Left hindlimb (tissue), 1 donor: ENCODE data around the gene INF2.

Experiments
- DNase-seq: peaks from one replicate; pipeline ENCODE4 v3.0.0-alpha.2; 2018

The INF2 gene

DNA sequence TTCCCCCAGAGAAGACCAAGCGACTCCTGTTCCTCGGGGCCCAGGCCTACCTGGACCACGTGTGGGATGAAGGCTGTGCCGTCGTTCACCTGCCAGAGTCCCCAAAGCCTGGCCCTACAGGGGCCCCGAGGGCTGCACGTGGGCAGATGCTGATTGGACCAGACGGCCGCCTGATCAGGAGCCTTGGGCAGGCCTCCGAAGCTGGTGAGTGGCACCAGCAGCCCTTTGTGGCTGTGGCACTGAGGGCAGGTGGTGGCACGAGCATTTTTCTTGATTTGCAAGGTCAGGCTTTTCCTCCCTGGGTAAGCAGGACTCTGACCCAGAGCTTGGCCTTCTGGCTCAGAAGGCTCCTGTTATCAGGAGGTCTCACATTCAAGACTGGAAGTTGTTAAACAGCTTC, 66.2 kb downstream of the INF2 start:
- DNase-seq: no peak

DNA sequence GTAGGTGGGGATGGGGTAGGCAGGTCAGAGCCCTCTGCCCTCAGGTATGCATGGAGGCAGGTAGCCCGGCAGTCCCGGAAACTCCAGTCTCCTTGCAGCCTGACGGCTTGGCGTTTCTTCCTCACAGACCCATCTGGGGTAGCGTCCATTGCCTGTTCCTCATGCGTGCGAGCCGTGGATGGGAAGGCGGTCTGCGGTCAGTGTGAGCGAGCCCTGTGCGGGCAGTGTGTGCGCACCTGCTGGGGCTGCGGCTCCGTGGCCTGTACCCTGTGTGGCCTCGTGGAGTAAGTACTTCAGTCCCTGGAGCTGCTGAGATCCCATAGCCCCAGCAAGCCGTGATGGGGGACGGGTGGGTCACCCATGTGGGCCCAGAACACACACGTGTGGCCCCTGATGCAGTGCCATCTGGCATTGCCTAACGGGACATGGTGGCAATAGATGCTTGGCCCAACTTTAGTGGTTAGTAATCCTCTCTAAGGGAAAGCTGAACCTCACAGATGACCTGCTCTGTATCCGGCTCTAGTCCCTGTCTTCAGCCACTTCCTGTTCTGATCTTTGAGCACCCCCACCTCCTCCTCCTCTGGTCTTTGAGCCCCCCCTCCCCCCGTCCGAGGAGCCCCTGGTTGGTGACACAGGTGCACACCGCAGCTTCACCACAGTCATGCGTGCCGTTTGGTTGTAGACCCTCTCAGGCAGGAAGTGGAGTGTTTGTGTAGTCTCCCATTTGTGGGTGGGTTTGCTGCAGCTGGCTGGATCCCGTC, 67.2 kb downstream of the INF2 start:
- DNase-seq: no peak

DNA sequence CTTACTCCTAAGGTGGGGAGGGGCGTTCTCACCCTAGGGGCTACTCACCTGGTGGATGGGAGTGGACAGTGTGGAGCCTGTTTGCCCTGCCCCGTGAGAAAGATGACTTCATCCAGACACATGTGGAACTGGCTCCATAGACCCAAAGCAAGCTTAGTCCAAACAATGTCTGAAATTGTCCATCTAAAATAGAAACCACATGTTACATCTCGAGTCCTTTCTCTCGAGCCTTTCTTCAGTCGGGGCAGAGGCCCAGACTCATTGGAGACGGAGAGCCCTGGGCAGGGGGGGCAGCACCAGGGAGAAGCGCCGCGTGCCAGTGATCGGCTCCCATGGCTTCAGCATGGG, 67.8 kb downstream of the INF2 start:
- DNase-seq: no peak

DNA sequence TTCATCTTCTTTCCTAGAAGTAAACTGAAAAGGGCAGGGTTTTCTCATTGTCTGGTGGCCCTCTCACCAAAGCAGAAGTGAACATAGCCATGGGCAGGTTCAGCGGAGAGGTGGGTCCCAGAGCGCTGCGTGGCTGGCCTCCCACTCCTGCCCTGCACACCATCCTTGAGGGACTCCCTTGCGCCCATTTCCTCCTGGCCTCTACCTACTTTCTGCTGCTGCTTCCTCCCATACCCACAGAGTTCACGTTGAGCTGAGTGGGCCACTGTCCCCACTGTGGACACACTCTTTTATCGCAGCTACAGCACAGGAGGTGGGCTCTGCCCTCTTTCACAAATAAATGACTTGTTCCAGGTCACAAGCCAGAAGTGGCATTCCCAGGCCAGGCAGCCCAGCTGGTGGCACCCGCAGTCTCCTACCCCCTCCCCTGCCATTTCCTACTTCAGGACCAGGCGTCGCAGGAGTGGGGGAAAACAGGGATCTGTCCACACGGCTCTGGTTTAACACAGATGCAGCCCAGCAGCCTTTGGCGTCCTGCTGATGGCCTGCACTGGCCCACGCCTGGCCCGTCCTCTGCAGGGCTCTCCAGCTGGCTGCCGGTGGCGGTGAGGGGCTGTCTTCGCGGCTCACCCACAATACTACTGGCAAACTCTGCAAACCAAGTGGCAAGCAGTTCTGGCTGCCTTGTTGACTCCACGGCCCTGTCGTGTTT, 68.4 kb downstream of the INF2 start:
- no peak for DNase-seq

DNA sequence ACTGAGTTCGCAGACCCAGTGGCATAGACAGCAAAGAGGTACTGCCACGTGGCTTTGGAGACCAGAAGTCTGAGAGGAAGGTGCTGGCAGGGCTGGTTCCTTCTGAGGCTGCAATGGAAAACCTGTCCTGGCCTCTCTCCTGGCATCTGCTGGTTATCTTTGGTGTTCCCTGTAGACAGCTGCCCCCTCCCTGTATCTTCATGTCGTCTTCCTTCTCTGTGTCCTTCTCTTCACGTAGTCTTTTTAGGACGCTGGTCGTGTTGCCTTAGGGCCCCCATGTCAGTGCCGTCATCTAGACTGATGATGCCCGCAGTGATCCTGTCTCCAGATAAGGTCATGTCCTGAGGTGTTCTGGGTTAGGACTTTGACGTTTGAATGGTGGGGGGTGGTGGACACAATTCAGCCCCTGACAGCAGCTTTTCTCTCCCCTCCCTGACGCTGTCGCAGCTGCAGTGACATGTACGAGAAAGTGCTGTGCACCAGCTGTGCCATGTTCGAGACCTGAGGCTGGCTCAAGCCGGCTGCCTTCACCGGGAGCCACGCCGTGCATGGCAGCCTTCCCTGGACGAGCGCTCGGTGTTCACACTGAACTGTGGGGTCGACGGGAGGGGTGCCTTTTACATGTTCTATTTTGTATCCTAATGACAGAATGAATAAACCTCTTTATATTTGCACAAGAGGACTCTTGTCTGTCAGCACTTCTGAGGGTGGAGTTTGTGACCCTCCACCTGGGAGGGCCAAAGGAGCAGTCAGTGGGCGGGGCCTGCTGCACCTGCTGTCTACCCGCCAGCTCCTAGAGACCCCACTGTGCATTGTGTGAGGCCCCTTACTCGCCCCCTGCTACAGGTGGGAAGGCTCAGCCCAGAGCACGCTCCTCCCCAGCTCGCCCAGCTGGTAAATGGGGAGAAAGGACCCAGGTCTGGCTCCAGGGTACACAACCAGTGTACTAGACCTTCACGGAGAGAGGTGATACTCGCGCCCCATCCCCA, 69.9 kb downstream of the INF2 start:
- no peak for DNase-seq

DNA sequence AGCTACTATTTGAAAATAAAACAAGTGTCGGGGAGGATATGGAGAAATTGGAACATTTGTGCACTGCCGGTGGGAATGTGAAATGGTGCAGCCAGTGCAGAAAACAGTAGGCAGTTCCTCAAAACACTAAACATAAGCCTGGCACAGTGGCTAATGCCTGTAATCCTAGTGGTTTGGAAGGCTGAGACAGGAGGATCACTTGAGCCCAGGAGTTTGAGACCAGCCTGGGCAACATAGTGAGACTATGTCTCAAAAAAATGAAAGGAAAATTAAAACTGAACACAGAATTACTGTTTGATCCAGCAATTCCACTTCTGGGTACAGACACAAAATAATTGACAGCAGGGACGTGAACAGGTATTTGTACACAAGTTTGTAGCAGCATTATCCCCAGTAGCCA, 76.1 kb downstream of the INF2 start:
- DNase-seq: no peak

DNA sequence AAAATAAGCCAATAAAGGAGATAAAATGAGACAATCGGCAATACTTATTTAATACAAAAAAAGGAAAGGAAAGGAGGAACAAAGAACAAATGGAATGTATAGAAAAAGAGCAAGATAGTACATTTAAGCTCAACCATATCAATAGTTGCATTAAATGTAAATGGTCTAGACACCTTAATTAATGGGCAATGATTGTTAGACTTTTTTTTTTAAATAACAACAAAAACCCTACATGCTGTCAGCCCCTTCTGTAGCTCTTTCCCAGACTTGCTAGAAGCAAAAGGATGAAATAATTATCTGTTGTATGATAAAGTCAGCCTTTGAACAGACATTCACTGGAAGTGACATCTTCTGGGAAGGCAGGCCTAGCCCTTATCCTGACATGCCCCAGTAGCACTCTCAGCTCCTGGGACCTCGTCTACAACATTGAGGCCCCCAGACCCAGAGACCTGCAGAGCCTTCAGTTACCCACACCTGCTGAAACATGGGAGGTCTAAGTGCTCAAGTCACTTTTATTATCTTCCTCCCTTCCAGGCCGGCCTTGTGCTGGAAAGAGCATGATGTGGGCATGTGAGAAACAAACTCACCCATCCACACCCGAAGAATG, 76.9 kb downstream of the INF2 start:
- DNase-seq: no peak

DNA sequence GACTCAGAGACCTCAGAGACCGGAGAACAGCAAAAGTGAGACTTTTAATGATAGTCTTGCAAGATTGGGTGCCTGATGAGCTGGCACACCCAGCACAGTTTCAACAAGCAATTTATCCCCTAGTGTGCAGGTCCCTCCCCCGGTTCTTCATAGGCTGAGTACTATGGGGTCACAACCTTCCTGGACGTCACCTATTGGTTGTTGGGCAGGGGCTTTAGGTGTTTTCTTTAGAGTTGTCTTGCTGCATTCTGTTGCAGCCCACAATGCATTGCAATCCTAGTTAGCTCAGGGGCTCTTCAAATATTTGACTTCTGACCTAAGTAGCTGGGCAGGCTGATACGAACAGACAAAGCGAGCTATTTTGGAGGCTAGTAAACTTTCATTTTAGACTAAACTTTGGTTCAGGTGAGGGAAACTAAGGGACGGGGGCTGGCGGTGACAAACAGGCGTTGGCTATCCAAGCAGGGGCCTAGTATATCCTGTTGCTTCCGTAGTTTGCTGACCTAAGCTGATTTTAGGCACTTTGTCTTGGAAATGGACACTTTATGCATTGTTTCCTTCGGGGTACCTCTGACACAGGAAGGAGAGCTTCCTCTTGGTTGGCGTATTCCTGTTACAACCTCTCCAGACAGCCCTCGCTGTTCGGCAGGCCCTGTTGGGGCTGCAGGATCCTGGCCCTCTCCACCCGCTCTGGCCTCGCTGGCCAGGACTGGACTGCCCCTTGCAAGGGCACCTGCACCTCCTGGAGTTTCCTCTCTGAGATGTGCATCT, 77.6 kb downstream of the INF2 start:
- no peak for DNase-seq

DNA sequence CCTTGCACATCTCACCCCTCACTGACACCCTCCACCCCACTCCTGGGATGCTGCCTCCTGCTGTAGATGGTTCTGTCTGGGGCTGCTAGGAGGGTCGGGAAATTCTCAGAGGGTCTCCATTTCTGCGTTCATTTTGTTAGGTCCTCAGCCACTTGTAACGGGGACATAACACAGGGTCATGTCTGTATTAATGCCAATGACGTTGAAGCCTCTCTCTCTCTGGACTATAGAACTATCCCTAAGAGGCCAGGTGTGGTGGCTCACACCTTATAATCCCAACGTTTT, 78.2 kb downstream of the INF2 start:
- DNase-seq: no peak

DNA sequence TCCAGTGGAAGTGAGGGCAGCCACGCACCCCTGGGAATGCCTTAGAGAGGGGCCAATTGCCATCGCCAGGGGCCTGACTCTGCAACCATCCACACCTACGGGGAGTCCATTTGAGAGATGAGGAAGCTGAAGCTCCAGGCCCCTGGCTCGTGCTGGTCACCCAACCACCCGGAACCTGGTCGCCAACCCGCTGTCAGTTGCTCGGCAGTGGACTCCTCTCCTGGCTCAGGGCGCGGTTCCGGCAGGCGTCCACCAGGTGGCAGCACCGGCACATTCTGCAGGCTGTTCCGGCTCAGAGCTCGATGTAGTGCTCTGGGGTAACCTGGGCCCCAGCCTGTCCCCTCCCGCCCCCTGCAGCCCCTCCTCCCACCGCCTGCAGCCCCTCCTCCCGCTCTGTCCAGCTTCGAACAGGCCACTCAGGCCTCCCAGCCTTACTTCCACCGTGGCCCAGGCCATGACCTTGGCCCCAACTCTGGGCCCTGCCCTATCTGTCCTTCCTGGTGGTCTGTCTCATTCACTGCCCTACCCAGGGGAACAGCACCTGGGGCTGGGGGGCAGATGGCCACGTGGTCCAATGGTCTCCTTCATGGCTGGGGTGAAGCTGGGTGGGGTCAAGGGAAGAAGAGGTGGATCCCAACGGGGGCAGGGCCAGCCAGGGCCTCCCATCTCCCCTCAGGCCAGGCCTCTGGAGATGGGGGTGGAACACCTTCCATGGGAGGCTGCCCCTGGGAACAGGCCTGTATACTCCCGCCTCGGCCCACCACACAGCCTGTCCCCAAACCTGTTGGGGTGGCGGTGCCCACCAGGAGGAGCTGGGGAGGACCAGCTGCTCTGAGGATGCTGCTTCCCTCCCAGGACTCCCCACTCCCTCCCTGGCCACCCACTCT, 79.3 kb downstream of the INF2 start:
- DNase-seq: peak; percentile 92

DNA sequence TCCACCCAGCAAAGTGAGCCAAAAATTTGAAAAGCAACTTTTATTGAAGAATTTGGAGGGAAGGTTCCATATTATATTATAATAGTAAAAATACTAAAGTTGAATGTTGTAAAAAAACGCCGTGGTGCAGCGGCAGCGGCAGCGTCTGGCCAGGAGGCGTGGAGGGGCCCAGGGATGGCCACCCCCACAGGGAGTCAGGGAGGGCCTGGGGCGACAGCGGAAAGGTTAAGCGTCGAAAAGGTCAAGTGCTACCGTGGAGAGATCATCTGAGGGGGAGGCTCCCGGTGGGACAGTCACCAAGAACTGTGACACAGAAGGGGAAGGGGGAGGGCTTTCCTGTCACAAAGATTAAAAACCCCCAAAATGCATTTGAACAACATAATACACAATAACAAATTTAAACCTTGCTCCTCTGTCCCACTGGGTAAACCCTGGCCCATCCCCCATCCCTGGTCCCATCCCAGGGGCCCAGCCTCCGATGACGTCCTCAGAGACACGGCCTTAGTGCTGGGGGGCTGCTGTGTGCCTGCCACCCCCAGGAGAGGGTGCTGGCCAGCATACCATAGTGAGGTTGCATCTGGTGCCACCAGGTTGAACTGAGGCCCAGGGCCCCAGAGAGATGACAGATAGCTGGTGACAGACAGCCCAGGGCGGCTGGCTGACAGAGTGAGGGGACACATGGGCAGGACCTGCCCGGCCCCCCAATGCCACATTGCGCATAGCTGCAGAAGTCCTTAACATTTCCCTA, 80.1 kb downstream of the INF2 start:
- DNase-seq: no peak

DNA sequence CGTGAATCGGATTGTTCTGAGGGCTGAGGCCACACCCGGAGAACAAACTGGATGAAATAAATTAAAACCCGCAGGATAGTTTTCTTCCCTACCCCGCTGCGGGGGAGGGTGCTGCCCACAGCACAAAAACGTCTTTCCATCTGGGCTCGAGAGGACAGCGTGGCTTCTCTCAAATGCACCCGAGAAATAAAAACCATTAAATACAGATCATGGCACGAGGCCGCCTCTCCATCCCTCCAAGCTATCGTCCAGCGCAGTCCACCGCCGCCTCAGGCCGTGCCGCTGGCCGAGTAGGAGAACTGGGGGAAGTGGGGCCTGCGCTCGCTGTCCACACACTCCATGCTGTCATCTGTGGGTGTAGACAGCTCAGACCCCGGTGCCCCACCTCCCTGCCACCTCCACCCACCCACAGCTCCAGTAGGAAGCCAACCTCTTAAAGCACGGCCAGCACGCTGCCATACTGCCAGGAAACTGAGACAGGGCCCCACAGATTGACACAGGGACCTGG, 80.7 kb downstream of the INF2 start:
- no peak for DNase-seq

DNA sequence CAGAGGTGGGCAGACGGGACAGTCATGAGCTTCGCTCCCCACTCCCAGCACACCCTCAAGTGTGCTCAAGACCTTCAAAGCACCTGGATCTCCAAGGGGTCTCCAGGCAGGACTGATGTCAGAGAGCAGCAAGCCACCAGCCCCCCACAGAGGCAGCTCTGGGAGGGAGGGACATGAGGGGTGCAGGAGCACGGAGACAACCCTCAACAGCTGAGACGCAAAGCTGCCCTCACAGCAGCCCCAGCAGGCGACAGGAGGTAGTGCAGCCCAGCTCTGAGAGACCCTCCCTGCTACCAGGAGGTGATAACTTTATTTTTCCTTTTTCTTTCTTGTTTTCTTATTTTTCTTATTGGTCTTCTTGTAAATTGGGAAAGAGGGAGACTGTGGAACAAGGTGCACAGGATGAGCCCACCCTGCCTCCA, 81.4 kb downstream of the INF2 start:
- no peak for DNase-seq

DNA sequence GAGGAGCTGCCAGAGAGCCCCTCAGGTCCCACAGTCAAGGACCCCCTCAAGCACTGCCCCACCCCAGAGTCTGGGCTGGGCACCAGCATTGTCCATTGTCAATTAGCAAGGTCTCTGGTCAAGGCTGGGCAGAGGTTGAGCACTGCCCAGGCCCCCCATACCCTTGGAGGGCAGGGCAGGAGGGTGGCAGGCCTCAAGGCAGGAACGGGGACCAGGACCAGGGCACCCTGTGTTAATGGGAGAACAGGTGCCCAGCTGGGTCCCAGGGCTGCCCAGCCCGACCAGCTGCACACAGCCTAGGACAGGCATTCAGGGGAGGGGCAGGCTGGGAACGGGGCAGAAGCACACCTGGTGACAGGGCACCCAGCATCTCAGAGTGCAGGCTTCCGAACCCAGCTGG, 82.0 kb downstream of the INF2 start:
- DNase-seq: no peak
